K562 (cell line): ENCODE results near the gene TNNT2. TPM values are rescaled to one million over a fixed set of nuclear protein-coding genes. Genes with fewer than 3 reads are reported as not detected.
A peak's percentile ranks its signal among the peaks of the same experiment; 100 is the strongest.

Experiments used
- ATAC-seq: fragments of 200-7000 bp; cut with Tn5 transposase; 3 replicates; pipeline ENCODE4 v1.9.1; 2020; ENCODE audit warnings: moderate library complexity
- BruUV-seq: library from RNA; stranded (reverse); fragments of 400-500 nt; replicated peaks from 2 replicates; lab custom pipeline; 2021; lab: Mats Ljungman, UMichigan
- CTCF ChIA-PET: fragments of 300-600 bp; formaldehyde crosslinking; extraction: SDS; loops from one replicate; lab custom pipeline; 2021; ENCODE audit warnings: low intra/inter-chr PET ratio; lab: Yijun Ruan, JAX
- POLR2A ChIA-PET: fragments of 300-600, 350-650 bp; sonication (Branson Sonifier 250); formaldehyde crosslinking; extraction: SDS; loops from one replicate; lab custom pipeline; 2021; ENCODE audit warnings: antibody characterized with exemption, inconsistent platforms; lab: Yijun Ruan, JAX
- DNase-seq, 4 experiments: peaks; one replicate each; pipeline versions ENCODE4 v3.0.0 to v3.0.0-alpha.2; 2011 to 2018; ENCODE audit warnings: low spot score in 3 of 4, mixed read lengths in 3 of 4; ENCODE audit errors: extremely low read depth in 1 of 4
- FAIRE-seq: peaks from 2 replicates; lab custom pipeline; 2011; peaks lifted over from hg19 to GRCh38; lab: Jason Lieb, UNC
- H2AFZ ChIP-seq: 2 replicates; pipeline ENCODE4 v1.6.0; 2011; ENCODE audit warnings: low read depth, low read length, control low read depth, inconsistent platforms
- H3K27ac ChIP-seq: fragments of 200-600 bp; 3 replicates; pipeline ENCODE4 v1.8.0; 2011; ENCODE audit warnings: low read depth, mild to moderate bottlenecking, control low read depth, inconsistent platforms, low read length, moderate library complexity, mixed read lengths; ENCODE audit errors: extremely low read depth
- H3K27me3 ChIP-seq, 2 experiments: fragments of 300-600 bp in 1 of 2; 2 replicates in 1 of 2; 3 replicates in 1 of 2; pipeline versions ENCODE4 v1.6.0 to v1.8.0; 2011; ENCODE audit warnings: inconsistent platforms in 2 of 2, low read length in 2 of 2, mild to moderate bottlenecking in 1 of 2, mixed read lengths in 1 of 2, moderate library complexity in 1 of 2; ENCODE audit not compliant: control insufficient read depth in 2 of 2, insufficient read depth in 2 of 2
- H3K36me3 ChIP-seq: fragments of 300-600 bp; 3 replicates; pipeline ENCODE4 v1.8.0; 2011; ENCODE audit warnings: mild to moderate bottlenecking, low read length, inconsistent platforms; ENCODE audit not compliant: control insufficient read depth, insufficient read depth
- H3K4me1 ChIP-seq, 2 experiments: fragments of 200-600 bp in 1 of 2; replicated peaks in 1 of 2; 2 replicates in 1 of 2; 3 replicates in 1 of 2; pipeline versions ENCODE4 v1.5.1 to v1.8.0; 2011; ENCODE audit warnings: inconsistent platforms in 2 of 2, low read length in 2 of 2, mild to moderate bottlenecking in 1 of 2, mixed read lengths in 1 of 2, moderate library complexity in 1 of 2; ENCODE audit not compliant: control insufficient read depth in 2 of 2, insufficient read depth in 2 of 2
- H3K4me2 ChIP-seq: 2 replicates; pipeline ENCODE4 v1.6.1; 2011; ENCODE audit warnings: low read length, control low read depth, inconsistent platforms, mixed read lengths; ENCODE audit not compliant: insufficient read depth
- H3K4me3 ChIP-seq: fragments of 200-600 bp; sonication (generic), shearing (Covaris generic); 2 replicates; pipeline ENCODE4 v1.5.1; 2016; ENCODE audit warnings: control low read depth, inconsistent platforms
- H3K79me2 ChIP-seq: fragments of 200-600 bp; 3 replicates; pipeline ENCODE4 v1.8.0; 2011; ENCODE audit warnings: low read length, inconsistent platforms; ENCODE audit not compliant: control insufficient read depth, insufficient read depth
- H3K9ac ChIP-seq, 2 experiments: 2 replicates each; pipeline versions ENCODE4 v1.6.0 to v1.6.1; 2011; ENCODE audit warnings: low read depth in 2 of 2, low read length in 2 of 2, control low read depth in 1 of 2, inconsistent platforms in 1 of 2, mild to moderate bottlenecking in 1 of 2, mixed read lengths in 1 of 2; ENCODE audit not compliant: insufficient read depth in 1 of 2
- H3K9me1 ChIP-seq: one replicate; pipeline ENCODE4 v1.6.0; 2011; ENCODE audit warnings: inconsistent platforms, mild to moderate bottlenecking, low read length, moderate library complexity; ENCODE audit not compliant: control insufficient read depth, insufficient read depth
- H3K9me3 ChIP-seq: replicated peaks from 2 replicates; pipeline ENCODE4 v1.5.1; 2011; ENCODE audit warnings: low read depth, low read length, inconsistent platforms; ENCODE audit not compliant: control insufficient read depth, insufficient read depth
- H4K20me1 ChIP-seq: replicated peaks from 2 replicates; pipeline ENCODE4 v1.6.1; 2011; ENCODE audit warnings: low read length, inconsistent platforms, mixed read lengths; ENCODE audit not compliant: control insufficient read depth, insufficient read depth
- CEBPB ChIP-seq: fragments of 450-650 bp; IDR thresholded peaks from 2 replicates; pipeline ENCODE4 v1.6.1; 2016; ENCODE audit warnings: missing genetic modification characterization, missing compliant biosample characterization
- NFIX ChIP-seq: fragments of 250-450 bp; sonication (Bioruptor Pico); IDR thresholded peaks from 2 replicates; pipeline ENCODE4 v1.4.0; 2020; ENCODE audit warnings: low read depth, mild to moderate bottlenecking, moderate library complexity
- RCOR1 ChIP-seq, 2 experiments: IDR thresholded peaks; 2 replicates each; pipeline ENCODE4 v1.6.1; 2012; ENCODE audit warnings: low read depth in 2 of 2, low read length in 2 of 2, borderline replicate concordance in 1 of 2, improper control_type of control experiment in 1 of 2
- U2AF2 ChIP-seq: fragments of 200-400 bp; formaldehyde crosslinking; optimal IDR thresholded peaks from 2 replicates; pipeline ENCODE3; 2017; ENCODE audit warnings: low read depth, mild to moderate bottlenecking, low read length
- ZFP36 ChIP-seq: fragments of 150-350 bp; IDR thresholded peaks from 2 replicates; pipeline ENCODE4 v1.6.1; 2018; ENCODE audit warnings: low read length, low read depth; ENCODE audit not compliant: partially characterized antibody
- WGBS: fragments of 100-300 bp; shearing (Covaris generic); methylation state at CpG from one replicate; pipeline ENCODE4 v1.1.6; 2016; ENCODE audit warnings: low coverage, mixed read lengths; ENCODE audit not compliant: insufficient coverage; ENCODE audit errors: missing lambda C conversion rate; 5-methylcytosine and 5-hydroxymethylcytosine counted together
- in situ Hi-C: fragments of 300-500 bp; cut with MboI; formaldehyde crosslinking; loops from 4 replicates; pipeline ENCODE4 v1.15.0; 2018; ENCODE audit warnings: inconsistent platforms, mixed read lengths
- intact Hi-C: fragments of 100-400 bp; cut with micrococcal nuclease; formaldehyde crosslinking; loops from 2 replicates; pipeline ENCODE4 v1.14.2; 2022
- polyA plus RNA-seq, 8 experiments: library from polyadenylated mRNA; depleted of rRNA in 4 of 8; stranded (reverse) in 5 of 8; unstranded in 3 of 8; fragments of >200 nt; fragmentation: Nextera tagmentation in 2 of 8; fragmentation: Illumina TruSeq in 1 of 8; extraction: Ambion mirVana in 2 of 8; extraction: Trizol in 1 of 8; gene quantifications; 2 replicates each; pipeline versions ENCODE4 v1.2.1 to v1.2.3, GENCODE V29; 2011 to 2014; ENCODE audit warnings: inconsistent platforms in 1 of 8, missing spikeins in 1 of 8
- total RNA-seq, 7 experiments: library from RNA; depleted of rRNA in 6 of 7; stranded (reverse); fragments of >200 nt in 6 of 7; fragmentation: Illumina TruSeq in 2 of 7; extraction: Trizol in 2 of 7; gene quantifications; 2 replicates each; pipeline versions ENCODE4 v1.2.1 to v1.2.3, GENCODE V29; 2011 to 2021; ENCODE audit warnings: low replicate concordance in 1 of 7

Gene TNNT2
- total and polyA plus RNA-seq, 9 of the 15 experiments (the other 6 are each of a cell fraction or from before 2014, with no cell fraction given), result not detected

- ChIA-PET CTCF (no interaction called here), POLR2A (interaction anchor here (0.6 to 0.7 kb wide), 2 partner anchors 11 kb away, joined by 3 to 5 read pairs; no protein-coding TSS in a partner anchor)
- ATAC-seq, result no peak
- BruUV-seq, result no TSS peak
- Histone ChIP-seq H3K4me2 (no peak overlapping the region), H2AFZ (no peak overlapping the region), H3K9me3 (no peaks in the 10 kb centered on the region), H3K4me1 (peaks cover 0 to 10% of the 10 kb centered on the region in 2 experiments; a peak in 1 of 5 replicates), H3K4me3 (no peak overlapping the region), H3K27me3 (peaks cover 49 to 78% of the 10 kb centered on the region in 2 experiments), H4K20me1 (peaks cover 6% of the 10 kb centered on the region), H3K79me2 (no peaks in the 10 kb centered on the region), H3K9me1 (no peaks in the 10 kb centered on the region), H3K27ac (no peak overlapping the region), H3K9ac (no peak overlapping the region), H3K36me3 (no peaks in the 10 kb centered on the region)
- TF ChIP-seq RCOR1 (IDR thresholded peaks at IDR 0.05; ENCODE audit: borderline replicate concordance in 1 of 2, low read depth in 2 of 2, low read length in 2 of 2), result no peak
- no peak for TF ChIP-seq U2AF2
- TF ChIP-seq ZFP36, result peak; percentile 51
- no peak for TF ChIP-seq CEBPB (tag)
- TF ChIP-seq NFIX (CRISPR knock-in tag), result no peak
- DNase-seq, result no peak
- 1% methylated on average over 11 of the region's 11 CpGs for WGBS
- in situ Hi-C loops (no loop called here), intact Hi-C loops (no loop called here)
- FAIRE-seq, result no peak
Measured at GRCh38 chr1:201400212-201400851, 22.9 kb upstream of the TNNT2 start.
